Measurements from ENCODE around the gene TERC. TPM values are rescaled to one million over a fixed set of nuclear protein-coding genes. Genes with fewer than 3 reads are reported as not detected.

Gene TERC
- total RNA-seq, 1 experiment from 2014 or later = 47.0 TPM

DNA sequence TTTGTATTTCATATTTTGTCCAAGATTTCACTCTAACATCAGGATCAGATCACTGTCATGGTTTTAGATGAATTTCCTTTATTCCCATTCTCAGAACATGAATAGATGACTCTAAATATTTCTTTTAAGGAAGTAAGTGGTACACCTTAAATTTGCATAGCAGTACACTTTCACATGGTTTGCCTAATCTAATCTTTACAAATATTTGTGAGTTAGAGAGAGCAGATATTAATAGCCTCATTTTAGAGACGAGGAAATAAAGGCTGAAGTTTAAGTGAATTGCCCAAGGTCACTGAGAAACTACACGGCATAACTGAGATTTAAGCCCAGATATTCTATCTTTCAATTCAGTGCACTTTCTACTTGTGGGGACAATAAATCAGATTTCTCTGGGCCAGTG, 14.2 kb downstream of the TERC start:
- intact Hi-C loops (cut with micrococcal nuclease) = no loop called here
- CTCF ChIA-PET = no interaction called here
- Histone ChIP-seq H3K9me3 (ENCODE audit: control insufficient read depth in 1 of 2, insufficient read depth in 1 of 2, low read depth in 1 of 2, low read length in 2 of 2) (no peaks in the 10 kb centered on the region), H3K36me3 (ENCODE audit: control insufficient read depth in 1 of 2, insufficient read depth in 2 of 2, low read length in 2 of 2) (no peaks in the 10 kb centered on the region), H3K79me2 (ENCODE audit: insufficient read depth, low read length) (no peaks in the 10 kb centered on the region), H3K4me1 (ENCODE audit: control insufficient read depth in 1 of 2, insufficient read depth in 2 of 2, low read length in 2 of 2) (peaks cover 0 to 9% of the 10 kb centered on the region in 2 experiments; a peak in 1 of 4 replicates), H3K27ac (ENCODE audit: low read depth, low read length) (no peak overlapping the region), H2AFZ (ENCODE audit: low read depth, low read length, poor library complexity, severe bottlenecking) (no peak overlapping the region), H3K9me2 (ENCODE audit: insufficient read depth) (no peaks in the 10 kb centered on the region), H4K20me1 (ENCODE audit: insufficient read depth) (no peaks in the 10 kb centered on the region), H3K4me3 (replicated peaks in 1 of 2; ENCODE audit: low read depth in 1 of 2, low read length in 2 of 2) (no peak overlapping the region), H3K9ac (ENCODE audit: low read length) (no peak overlapping the region), H3K27me3 (ENCODE audit: insufficient read depth, low read length) (0 out of 2 replicates have a peak, but pooled peaks cover 7% of the 10 kb centered on the region), H3K4me2 (ENCODE audit: low read length) (no peak overlapping the region)
- ATAC-seq (no peak), DNase-seq (ENCODE audit: low read depth, low spot score) (no peak)
- POLR2A ChIA-PET = no interaction called here
- RAD21 ChIA-PET (ENCODE audit: low non-redundant PET in 1 of 2, low total read pairs in 2 of 2, uncharacterized antibody in 2 of 2, unreplicated experiment in 2 of 2) = no interaction called here
- no peak for TF ChIP-seq EGR1 (IDR thresholded peaks at IDR 0.05; ENCODE audit: low read depth)
- TF ChIP-seq ELF1 (IDR thresholded peaks at IDR 0.05; ENCODE audit: borderline replicate concordance, low read depth) = no peak
- TF ChIP-seq YY1 (IDR thresholded peaks at IDR 0.05; ENCODE audit: extremely low read depth, insufficient replicate concordance, low read depth, low read length) = no peak
- TF ChIP-seq, protein P1, sequence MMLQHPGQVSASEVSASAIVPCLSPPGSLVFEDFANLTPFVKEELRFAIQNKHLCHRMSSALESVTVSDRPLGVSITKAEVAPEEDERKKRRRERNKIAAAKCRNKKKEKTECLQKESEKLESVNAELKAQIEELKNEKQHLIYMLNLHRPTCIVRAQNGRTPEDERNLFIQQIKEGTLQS (IDR thresholded peaks at IDR 0.05) = no peak
- no peak for TF ChIP-seq EZH2 (IDR thresholded peaks at IDR 0.05)
- TF ChIP-seq FOSL1 (IDR thresholded peaks at IDR 0.05; ENCODE audit: low read depth) = no peak
- TF ChIP-seq SP1 (IDR thresholded peaks at IDR 0.05; ENCODE audit: low read depth) = no peak
- TF ChIP-seq POLR2AphosphoS5 (IDR thresholded peaks at IDR 0.05; ENCODE audit: low read depth, low read length) = no peak
- no peak for TF ChIP-seq JUND (IDR thresholded peaks at IDR 0.05)
- no peak for TF ChIP-seq TCF7L2 (IDR thresholded peaks at IDR 0.05; ENCODE audit: borderline replicate concordance, extremely low read depth, insufficient read depth, insufficient read length)
- TF ChIP-seq POLR2A (IDR thresholded peaks at IDR 0.05; ENCODE audit: borderline replicate concordance, extremely low read depth, insufficient read depth, insufficient read length) = no peak
- TF ChIP-seq, protein P2, sequence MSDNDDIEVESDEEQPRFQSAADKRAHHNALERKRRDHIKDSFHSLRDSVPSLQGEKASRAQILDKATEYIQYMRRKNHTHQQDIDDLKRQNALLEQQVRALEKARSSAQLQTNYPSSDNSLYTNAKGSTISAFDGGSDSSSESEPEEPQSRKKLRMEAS (IDR thresholded peaks at IDR 0.05) = no peak
- no peak for TF ChIP-seq SIN3A (IDR thresholded peaks at IDR 0.05; ENCODE audit: low read depth)
- TF ChIP-seq ZFX (IDR thresholded peaks at IDR 0.05) = no peak
- no peak for TF ChIP-seq SRF (IDR thresholded peaks at IDR 0.05; ENCODE audit: low read depth)
- TF ChIP-seq, protein P3, sequence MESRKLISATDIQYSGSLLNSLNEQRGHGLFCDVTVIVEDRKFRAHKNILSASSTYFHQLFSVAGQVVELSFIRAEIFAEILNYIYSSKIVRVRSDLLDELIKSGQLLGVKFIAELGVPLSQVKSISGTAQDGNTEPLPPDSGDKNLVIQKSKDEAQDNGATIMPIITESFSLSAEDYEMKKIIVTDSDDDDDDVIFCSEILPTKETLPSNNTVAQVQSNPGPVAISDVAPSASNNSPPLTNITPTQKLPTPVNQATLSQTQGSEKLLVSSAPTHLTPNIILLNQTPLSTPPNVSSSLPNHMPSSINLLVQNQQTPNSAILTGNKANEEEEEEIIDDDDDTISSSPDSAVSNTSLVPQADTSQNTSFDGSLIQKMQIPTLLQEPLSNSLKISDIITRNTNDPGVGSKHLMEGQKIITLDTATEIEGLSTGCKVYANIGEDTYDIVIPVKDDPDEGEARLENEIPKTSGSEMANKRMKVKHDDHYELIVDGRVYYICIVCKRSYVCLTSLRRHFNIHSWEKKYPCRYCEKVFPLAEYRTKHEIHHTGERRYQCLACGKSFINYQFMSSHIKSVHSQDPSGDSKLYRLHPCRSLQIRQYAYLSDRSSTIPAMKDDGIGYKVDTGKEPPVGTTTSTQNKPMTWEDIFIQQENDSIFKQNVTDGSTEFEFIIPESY (IDR thresholded peaks at IDR 0.05; ENCODE audit: extremely low read depth, insufficient replicate concordance, low read length) = no peak
- TF ChIP-seq CBX3 (IDR thresholded peaks at IDR 0.05; ENCODE audit: low read depth) = no peak
- TF ChIP-seq, protein P4, sequence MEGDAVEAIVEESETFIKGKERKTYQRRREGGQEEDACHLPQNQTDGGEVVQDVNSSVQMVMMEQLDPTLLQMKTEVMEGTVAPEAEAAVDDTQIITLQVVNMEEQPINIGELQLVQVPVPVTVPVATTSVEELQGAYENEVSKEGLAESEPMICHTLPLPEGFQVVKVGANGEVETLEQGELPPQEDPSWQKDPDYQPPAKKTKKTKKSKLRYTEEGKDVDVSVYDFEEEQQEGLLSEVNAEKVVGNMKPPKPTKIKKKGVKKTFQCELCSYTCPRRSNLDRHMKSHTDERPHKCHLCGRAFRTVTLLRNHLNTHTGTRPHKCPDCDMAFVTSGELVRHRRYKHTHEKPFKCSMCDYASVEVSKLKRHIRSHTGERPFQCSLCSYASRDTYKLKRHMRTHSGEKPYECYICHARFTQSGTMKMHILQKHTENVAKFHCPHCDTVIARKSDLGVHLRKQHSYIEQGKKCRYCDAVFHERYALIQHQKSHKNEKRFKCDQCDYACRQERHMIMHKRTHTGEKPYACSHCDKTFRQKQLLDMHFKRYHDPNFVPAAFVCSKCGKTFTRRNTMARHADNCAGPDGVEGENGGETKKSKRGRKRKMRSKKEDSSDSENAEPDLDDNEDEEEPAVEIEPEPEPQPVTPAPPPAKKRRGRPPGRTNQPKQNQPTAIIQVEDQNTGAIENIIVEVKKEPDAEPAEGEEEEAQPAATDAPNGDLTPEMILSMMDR (IDR thresholded peaks at IDR 0.05 in 2 of 3, conservative IDR thresholded peaks at IDR 0.05 in 1 of 3; ENCODE audit: borderline replicate concordance in 1 of 3, insufficient read depth in 1 of 3, low read depth in 2 of 3, low read length in 2 of 3) = no peak
- TF ChIP-seq RAD21 (IDR thresholded peaks at IDR 0.05; ENCODE audit: low read depth) = no peak
- no peak for TF ChIP-seq EZH2phosphoT487 (IDR thresholded peaks at IDR 0.05; ENCODE audit: borderline replicate concordance)
- BruUV-seq (replicated peaks) = no TSS peak
